Measurements from ENCODE around the gene SSR1.
A peak's percentile ranks its signal among the peaks of the same experiment; 100 is the strongest.

The SSR1 gene

GRCh38 chr6:7271205-7271534 lies 41.8 kb downstream of the SSR1 start:
- TF ChIP-seq, protein P1, sequence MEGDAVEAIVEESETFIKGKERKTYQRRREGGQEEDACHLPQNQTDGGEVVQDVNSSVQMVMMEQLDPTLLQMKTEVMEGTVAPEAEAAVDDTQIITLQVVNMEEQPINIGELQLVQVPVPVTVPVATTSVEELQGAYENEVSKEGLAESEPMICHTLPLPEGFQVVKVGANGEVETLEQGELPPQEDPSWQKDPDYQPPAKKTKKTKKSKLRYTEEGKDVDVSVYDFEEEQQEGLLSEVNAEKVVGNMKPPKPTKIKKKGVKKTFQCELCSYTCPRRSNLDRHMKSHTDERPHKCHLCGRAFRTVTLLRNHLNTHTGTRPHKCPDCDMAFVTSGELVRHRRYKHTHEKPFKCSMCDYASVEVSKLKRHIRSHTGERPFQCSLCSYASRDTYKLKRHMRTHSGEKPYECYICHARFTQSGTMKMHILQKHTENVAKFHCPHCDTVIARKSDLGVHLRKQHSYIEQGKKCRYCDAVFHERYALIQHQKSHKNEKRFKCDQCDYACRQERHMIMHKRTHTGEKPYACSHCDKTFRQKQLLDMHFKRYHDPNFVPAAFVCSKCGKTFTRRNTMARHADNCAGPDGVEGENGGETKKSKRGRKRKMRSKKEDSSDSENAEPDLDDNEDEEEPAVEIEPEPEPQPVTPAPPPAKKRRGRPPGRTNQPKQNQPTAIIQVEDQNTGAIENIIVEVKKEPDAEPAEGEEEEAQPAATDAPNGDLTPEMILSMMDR (IDR thresholded peaks at IDR 0.05; ENCODE audit: insufficient read depth, low read length, missing control alignments) = no peak
- POLR2A ChIA-PET = no interaction called here
- CTCF ChIA-PET = interaction anchor here (0.7 kb wide), 1 partner anchor 594 kb away, joined by 3 read pairs; no protein-coding TSS in a partner anchor
- H3K4me3 ChIP-seq (ENCODE audit: low read depth, low read length) = no peak overlapping the region
- DNase-seq (ENCODE audit: low read depth, low spot score) = no peak

DNA sequence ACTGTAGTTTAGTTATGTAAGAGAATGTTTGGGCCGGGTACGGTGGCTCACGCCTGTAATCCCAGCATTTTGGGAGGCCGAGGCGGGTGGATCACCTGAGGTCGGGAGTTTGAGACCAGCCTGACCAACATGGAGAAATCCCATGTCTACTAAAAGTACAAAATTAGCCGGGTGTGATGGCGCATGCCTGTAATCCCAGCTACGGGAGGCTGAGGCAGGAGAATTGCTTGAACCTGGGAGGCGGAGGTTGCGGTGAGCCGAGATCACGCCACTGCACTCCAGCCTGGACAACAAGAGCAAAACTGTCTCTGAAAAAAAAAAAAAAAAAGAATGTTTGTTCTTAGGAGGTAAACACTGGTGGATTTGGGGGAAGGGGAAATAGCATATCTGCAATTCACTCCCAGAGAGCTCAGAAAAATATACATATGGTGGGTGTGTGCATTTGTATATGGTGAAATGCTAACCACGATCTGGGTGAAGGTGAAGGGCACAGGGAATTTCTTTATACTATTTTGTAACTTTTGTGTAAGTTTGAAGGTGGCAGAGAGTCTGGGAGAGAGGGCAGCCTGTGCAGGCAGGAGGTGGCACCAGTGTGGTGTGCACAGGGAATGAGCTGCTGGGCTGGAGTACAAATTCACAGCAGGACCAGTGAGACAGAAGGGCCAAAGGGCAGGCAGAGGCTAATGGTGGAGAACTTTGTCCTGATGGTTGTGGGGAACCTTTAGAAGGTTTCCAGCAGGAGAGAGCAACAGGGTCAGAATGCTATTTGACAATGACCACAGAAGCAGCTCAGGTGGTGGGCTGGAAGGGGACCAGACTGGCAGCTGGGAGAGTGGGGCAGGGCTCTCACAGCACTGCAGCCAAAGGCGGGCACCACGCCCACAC lies 42.4 kb downstream of the SSR1 start:
- no peak overlapping the region for H3K4me3 ChIP-seq (ENCODE audit: low read depth, low read length)
- TF ChIP-seq, protein P1 (IDR thresholded peaks at IDR 0.05; ENCODE audit: insufficient read depth, low read length, missing control alignments) = no peak
- no peak for DNase-seq (ENCODE audit: low read depth, low spot score)
- POLR2A ChIA-PET = no interaction called here
- CTCF ChIA-PET = interaction anchor here (0.7 to 1.3 kb wide), 2 partner anchors 27 to 594 kb away, joined by 3 to 5 read pairs; no protein-coding TSS in a partner anchor

DNA sequence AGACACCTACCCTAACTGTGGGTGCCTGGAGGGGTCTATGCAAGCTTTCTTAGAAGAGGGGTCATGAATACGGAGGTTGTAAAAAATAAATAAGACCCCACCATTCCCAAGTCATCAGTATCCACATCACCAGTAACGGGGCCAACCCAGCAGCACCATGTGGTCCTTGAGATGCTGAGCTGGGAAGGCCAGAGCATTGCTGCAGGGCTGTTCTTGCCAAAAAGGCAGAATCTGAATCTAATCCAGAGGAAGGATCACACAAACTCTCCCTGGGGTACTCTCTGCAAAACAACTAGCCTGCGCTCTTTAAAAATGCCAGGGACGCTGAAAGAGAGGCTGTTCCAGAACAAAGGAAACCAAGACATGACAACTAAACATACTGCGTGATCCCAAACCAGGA lies 43.2 kb downstream of the SSR1 start:
- TF ChIP-seq, protein P1 (IDR thresholded peaks at IDR 0.05; ENCODE audit: insufficient read depth, low read length, missing control alignments) = no peak
- CTCF ChIA-PET = interaction anchor here (1.3 kb wide), 1 partner anchor 26 kb away, joined by 5 read pairs; no protein-coding TSS in a partner anchor
- H3K4me3 ChIP-seq (ENCODE audit: low read depth, low read length) = no peak overlapping the region
- no peak for DNase-seq (ENCODE audit: low read depth, low spot score)
- POLR2A ChIA-PET = no interaction called here

DNA sequence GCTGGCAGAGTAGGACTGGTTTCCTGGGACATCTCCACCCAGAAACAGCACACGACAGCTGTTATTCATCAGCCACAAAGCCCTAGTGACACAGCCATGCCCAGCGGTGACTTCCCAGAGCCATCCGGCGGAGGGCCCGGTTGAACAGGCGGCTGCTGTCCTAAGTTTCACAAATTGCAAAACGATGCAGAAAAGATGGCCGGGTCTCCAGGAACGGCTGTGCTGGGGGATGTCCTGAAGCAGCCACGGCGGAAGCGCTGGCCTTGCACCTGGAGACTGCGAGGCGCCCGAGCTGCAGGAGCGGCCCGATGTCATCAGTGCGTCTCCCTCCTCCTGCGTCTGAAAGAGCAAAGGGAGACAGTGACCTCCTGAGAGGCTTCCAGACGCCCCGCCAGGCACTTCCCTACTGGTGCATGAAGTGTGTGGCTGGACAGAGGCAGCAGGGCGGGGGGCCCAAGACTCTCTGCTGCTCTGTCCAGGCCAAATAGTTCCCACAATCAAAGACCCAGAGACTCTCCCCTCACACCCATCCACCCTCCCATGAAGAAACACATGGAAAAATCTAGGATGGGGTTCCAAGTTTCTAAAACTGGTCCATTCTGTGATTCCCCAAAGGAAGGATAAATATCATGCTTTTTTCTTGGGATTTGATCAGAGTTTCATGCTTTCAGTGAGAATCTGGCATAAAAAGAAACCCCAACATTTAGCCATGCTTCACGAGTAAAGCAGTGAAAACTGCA lies 44.0 kb downstream of the SSR1 start:
- ChIA-PET POLR2A (no interaction called here), CTCF (no interaction called here)
- no peak overlapping the region for H3K4me3 ChIP-seq (ENCODE audit: low read depth, low read length)
- TF ChIP-seq, protein P1 (IDR thresholded peaks at IDR 0.05; ENCODE audit: insufficient read depth, low read length, missing control alignments) = no peak
- no peak for DNase-seq (ENCODE audit: low read depth, low spot score)

DNA sequence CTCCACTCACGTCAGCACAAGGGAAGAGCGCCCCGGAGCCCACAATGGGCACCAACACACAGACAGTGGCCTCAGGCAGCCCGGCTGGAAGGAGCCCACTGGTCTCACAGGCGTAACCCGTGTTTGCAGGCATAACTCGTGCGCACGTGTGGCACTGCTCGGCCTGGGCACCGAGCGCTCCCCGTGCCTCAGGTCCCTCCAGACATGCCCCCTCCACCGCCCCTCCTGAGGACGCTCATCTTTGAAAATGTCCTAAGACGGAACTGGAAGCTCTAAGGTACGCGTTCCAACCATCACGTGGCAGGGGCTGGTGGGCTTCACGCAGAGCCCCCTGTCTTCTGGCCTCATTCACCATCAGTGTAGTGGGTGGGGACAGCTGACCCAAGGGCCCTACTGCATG lies 44.6 kb downstream of the SSR1 start:
- TF ChIP-seq, protein P1 (IDR thresholded peaks at IDR 0.05; ENCODE audit: insufficient read depth, low read length, missing control alignments) = no peak
- no peak overlapping the region for H3K4me3 ChIP-seq (ENCODE audit: low read depth, low read length)
- ChIA-PET CTCF (interaction anchor here (3.2 kb wide), 1 partner anchor 8 kb away, joined by 29 read pairs; no protein-coding TSS in a partner anchor), POLR2A (no interaction called here)
- DNase-seq (ENCODE audit: low read depth, low spot score) = no peak

DNA sequence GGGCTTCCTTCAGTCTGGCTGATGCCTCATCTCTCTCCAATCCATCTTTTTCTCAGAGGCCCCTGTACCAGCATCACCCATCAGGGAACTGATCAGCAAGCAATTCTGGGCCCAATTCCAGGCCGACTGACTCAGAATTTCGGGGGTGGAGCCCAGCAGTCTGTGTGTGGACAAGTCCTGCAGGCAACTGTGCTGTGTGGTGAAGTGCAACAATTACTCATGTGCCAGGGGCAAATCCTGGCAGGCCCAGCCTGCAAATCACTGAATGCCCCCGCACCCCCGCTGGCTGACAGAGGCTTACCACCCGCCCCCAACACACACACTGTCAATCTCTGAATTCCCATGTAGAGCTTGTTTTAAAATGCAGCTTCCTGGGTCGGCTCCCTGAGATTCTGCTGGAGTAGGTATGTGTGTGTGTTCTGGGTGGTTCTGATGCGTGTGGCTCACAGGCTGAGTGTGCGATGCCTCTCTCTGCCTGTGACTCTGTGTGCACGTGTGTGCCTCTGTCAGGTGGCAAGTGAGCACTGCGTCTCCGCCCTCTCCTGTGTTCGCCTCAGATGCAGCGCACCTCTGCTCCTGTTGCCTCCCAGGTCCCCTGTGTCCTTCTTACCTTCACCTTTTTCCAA lies 45.4 kb downstream of the SSR1 start:
- H3K4me3 ChIP-seq (ENCODE audit: low read depth, low read length) = no peak overlapping the region
- TF ChIP-seq, protein P1 (IDR thresholded peaks at IDR 0.05; ENCODE audit: insufficient read depth, low read length, missing control alignments) = no peak
- DNase-seq (ENCODE audit: low read depth, low spot score) = peak; percentile 77
- ChIA-PET POLR2A (no interaction called here), CTCF (interaction anchor here (3.2 kb wide), 1 partner anchor 9 kb away, joined by 29 read pairs; no protein-coding TSS in a partner anchor)
